Dedifferentiated amniotic fluid mesenchymal stem cell (primary cell): ENCODE results near the gene PCDHB16.
"Not testable (repeated sequence)": the region's sequence is repeated elsewhere in the genome, so short reads cannot be mapped to it uniquely, and the experiment has no call there.

ENCODE experiments used
- DNase-seq: peaks from one replicate; pipeline ENCODE4 v3.0.0-alpha.2; 2016; ENCODE audit errors: extremely low spot score

PCDHB16 gene

GRCh38 chr5:141182248-141182647 lies at the start of gene PCDHB16:
PCDHB16 (plus strand) TSS chr5:141182387; CDS start chr5:141182560, 173 bp downstream.
- DNase-seq: peak; percentile 53

DNA sequence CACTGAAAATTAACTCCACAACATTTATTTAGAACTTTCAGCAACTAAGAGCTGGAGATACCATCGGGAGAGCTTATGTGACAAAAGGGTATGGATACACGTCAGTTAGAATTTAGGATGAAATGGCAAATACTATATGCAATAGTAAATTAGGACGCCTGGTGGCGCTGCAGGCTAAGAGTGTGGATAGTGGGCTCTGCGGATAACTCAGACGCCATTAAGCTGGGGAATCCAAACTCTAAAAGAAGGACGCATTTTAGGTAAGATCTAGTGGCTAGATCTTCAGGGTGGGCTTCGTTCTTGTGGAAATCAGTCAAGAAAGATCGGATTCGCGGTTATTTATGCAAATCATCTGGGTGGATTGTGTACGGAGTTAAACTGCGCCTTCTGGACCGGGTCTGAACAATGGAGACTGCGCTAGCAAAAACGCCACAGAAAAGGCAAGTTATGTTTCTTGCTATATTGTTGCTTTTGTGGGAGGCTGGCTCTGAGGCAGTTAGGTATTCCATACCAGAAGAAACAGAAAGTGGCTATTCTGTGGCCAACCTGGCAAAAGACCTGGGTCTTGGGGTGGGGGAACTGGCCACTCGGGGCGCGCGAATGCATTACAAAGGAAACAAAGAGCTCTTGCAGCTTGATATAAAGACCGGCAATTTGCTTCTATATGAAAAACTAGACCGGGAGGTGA lies 47.0 kb upstream of the PCDHB16 start, which contains the start of gene PCDHB5:
TSS of gene PCDHB5 (plus strand) at position 177 of the 688 bp plus-strand sequence. CDS start at position 406, 229 bp downstream.
- DNase-seq: no peak

GRCh38 chr5:141135718-141136266 lies 46.4 kb upstream of the PCDHB16 start:
- DNase-seq: no peak

GRCh38 chr5:141137346-141137745 lies 44.8 kb upstream of the PCDHB16 start:
- DNase-seq: not testable (repeated sequence)

DNA sequence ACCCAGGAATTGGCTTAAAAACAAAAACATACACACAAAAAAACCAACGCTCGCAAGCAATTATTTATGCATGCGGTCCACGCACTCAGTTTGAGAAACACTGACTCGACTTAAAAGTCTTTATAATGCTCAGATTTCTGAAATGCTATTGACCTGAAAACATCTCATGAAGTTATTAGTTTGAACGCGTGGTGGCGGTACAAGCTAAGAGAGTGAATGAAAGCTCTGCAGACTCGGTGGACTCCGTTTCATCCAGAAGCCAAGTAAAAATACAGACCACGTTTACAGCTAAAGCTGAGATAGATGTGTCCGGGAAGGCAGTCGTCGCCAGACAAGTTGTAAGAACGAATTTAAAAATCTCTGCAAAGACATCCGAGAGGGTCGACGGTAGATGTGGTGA lies 32.4 kb upstream of the PCDHB16 start, which contains the start of gene PCDHB6:
TSS of gene PCDHB6 (plus strand) at position 246 of the 400 bp plus-strand sequence. CDS start 201 bp downstream, outside the sequence.
- DNase-seq: no peak

GRCh38 chr5:141150224-141150992 lies 31.8 kb upstream of the PCDHB16 start:
- DNase-seq: no peak

DNA sequence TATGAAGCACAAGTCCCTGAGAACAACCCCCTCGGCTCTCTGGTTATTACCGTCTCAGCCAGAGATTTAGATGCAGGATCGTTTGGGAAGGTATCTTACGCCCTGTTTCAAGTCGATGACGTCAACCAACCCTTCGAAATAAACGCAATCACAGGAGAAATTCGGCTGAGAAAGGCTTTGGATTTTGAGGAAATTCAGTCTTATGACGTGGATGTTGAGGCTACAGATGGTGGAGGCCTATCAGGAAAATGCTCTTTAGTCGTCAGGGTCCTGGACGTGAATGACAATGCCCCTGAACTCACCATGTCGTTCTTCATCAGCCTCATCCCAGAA lies 31.2 kb upstream of the PCDHB16 start:
- DNase-seq: no peak

- DNase-seq: not testable (repeated sequence)
Observed at GRCh38 chr5:141151632-141152031, 30.6 kb upstream of the PCDHB16 start.

- DNase-seq: not testable (repeated sequence)
Observed at GRCh38 chr5:141152096-141152495, 30.1 kb upstream of the PCDHB16 start.

DNA sequence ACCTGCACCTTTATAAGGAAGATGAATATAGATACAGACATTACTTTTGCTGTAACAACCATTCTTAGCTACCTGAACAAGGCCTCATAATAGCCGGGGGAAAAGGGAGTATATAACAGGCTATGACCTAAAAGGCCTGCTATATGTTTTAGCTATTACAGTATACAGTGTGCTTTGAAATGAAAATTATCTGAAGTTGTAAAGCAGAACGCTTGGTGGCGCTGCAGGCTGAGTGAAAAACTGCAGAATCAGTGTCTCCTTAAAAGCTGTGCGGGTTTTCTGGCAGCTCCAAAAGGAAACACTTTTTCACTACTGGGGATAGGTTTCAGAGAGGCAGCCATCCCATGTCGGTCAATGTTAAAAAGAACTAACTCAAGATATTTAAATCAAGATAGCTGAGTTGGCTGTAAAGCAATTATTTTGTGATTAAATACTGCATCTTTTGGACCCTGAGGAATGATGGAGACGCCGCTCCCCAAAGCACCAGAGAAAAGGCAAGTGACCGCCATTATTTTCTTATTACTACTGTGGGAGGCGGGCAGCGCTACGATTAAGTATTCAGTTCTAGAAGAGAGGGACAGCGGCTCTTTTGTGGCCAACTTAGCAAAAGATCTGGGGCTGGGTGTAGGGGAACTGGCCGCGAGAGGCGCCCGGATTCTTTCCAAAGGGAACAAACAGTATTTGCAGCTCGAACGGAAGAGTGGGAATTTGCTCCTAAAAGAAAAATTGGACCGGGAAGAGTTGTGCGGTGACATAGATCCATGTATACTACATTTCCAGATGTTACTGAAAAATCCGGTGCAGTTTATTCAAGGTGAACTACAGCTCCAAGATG lies 26.4 kb upstream of the PCDHB16 start:
- no peak for DNase-seq

DNA sequence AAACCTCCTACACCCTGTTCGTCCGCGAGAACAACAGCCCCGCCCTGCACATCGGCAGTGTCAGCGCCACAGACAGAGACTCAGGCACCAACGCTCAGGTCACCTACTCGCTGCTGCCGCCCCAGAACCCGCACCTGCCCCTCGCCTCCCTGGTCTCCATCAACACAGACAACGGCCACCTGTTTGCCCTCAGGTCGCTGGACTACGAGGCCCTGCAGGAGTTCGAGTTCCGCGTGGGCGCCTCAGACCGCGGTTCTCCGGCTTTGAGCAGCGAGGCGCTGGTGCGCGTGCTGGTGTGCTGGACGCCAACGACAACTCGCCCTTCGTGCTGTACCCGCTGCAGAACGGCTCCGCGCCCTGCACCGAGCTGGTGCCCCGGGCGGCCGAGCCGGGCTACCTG lies 24.8 kb upstream of the PCDHB16 start:
- not testable (repeated sequence) for DNase-seq

- not testable (repeated sequence) for DNase-seq
Observed at GRCh38 chr5:141157901-141158300, 24.3 kb upstream of the PCDHB16 start.

DNA sequence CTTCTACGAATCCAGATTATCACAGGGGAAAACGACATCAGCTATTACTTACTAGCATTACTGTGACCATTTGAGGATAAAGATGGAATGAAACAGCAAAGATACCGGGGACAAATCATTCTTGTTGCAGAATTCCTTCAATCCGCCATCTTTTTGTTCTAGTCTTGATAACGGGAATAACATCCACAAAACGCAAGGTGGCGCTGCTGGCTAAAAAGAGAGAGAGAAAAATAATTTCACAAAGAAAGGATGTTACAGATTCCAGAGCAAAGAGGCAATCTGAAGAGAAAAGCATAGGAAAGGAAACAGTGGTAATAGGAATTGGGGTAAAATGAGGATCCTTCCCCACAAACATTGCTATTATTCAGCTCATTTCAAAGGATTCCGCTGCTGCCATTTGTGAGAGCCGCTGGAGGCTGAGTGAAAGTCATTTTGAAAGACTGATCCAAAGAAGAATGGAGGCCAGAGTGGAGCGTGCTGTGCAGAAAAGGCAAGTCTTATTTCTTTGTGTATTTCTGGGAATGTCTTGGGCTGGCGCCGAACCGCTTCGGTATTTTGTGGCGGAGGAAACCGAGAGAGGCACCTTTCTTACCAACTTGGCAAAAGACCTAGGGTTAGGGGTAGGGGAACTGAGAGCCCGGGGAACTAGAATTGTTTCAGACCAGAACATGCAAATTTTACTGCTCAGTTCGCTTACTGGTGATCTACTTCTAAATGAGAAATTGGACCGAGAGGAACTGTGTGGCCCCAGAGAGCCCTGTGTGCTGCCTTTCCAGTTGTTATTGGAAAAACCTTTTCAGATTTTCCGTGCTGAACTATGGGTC lies 9.6 kb upstream of the PCDHB16 start, which contains the start of gene PCDHB7:
TSS of gene PCDHB7 (plus strand) at position 264 of the 824 bp plus-strand sequence. CDS start at position 456, 192 bp downstream.
- peak; percentile 66 for DNase-seq

DNA sequence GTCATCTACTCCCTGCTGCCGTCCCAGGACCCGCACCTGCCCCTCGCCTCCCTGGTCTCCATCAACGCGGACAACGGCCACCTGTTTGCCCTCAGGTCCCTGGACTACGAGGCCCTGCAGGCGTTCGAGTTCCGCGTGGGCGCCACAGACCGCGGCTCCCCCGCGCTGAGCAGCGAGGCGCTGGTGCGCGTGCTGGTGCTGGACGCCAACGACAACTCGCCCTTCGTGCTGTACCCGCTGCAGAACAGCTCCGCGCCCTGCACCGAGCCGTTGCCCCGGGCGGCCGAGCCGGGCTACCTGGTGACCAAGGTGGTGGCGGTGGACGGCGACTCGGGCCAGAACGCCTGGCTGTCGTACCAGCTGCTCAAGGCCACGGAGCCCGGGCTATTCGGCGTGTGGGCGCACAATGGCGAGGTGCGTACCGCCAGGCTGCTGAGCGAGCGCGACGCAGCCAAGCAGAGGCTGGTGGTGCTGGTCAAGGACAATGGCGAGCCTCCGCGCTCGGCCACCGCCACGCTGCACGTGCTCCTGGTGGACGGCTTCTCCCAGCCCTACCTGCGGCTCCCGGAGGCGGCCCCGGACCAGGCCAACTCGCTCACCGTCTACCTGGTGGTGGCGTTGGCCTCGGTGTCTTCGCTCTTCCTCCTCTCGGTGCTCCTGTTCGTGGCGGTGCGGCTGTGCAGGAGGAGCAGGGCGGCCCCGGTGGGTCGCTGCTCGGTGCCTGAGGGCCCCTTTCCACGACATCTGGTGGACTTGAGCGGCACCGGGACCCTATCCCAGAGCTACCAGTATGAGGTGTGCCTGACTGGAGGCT lies 7.7 kb upstream of the PCDHB16 start:
- DNase-seq: not testable (repeated sequence)

DNA sequence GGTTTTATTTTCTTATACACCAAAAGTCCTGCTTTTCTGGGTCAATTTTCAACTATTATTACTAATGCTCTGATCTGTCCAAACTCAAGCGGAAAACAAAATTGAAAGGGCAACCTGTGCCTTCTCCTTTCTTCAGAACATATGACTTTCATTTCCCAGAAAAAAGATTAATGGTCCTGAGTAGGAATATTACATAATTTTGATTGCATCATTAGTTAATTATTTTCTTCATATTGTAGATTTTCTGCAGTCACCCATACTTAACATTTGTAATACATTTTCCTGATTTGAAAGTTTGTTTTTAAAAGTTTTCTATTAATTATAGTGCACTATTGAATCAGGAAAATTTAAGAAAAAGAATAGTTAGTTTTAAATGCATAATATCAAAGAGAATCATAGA lies 6.3 kb upstream of the PCDHB16 start:
- DNase-seq: no peak

DNA sequence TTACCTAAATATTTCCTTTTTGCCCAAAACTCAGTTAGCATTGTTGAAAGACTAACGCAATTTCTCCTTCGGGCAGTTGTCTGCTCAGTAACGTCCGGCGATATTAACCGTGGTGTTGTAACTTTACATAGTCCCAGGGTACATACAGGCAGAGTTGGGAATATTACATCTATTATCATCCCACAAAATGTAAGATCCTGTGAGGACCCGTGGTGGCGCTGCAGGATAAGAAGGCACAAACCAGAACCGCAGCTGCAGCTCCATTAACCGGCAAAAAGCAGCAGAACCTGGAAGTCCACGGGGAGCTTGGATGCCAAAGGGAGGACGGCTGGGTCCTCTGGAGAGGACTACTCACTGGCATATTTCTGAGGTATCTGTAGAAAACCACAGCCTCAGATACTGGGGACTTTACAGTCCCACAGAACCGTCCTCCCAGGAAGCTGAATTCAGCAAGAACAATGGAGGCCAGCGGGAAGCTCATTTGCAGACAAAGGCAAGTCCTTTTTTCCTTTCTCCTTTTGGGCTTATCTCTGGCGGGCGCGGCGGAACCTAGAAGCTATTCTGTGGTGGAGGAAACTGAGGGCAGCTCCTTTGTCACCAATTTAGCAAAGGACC lies 4.5 kb upstream of the PCDHB16 start, which contains the start of gene PCDHB8:
TSS of gene PCDHB8 (plus strand) at position 214 of the 615 bp plus-strand sequence. CDS start at position 459, 245 bp downstream.
- DNase-seq: not testable (repeated sequence)

- not testable (repeated sequence) for DNase-seq
Observed at GRCh38 chr5:141179371-141179770, 2.8 kb upstream of the PCDHB16 start.

DNA sequence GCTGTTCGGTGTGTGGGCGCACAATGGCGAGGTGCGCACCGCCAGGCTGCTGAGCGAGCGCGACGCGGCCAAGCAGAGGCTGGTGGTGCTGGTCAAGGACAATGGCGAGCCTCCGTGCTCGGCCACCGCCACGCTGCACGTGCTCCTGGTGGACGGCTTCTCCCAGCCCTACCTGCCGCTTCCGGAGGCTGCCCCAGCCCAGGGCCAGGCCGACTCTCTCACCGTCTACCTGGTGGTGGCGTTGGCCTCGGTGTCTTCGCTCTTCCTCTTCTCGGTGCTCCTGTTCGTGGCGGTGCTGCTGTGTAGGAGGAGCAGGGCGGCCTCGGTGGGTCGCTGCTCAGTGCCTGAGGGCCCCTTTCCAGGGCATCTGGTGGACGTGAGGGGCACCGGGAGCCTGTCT lies 2.3 kb upstream of the PCDHB16 start:
- DNase-seq: not testable (repeated sequence)

GRCh38 chr5:141180313-141180712 lies 1.9 kb upstream of the PCDHB16 start:
- no peak for DNase-seq
